Stimulated activated CD8-positive, alpha-beta memory T cell treated with anti-CD3 and anti-CD28 coated beads, Interleukin-12 subunit alpha, Interleukin-12 subunit beta, amount 100 ng/mL, for 1 hour (primary cell): ENCODE data around the gene CD40LG.

Experiments used
- DNase-seq: peaks from one replicate; pipeline ENCODE4 v3.0.0-alpha.2; 2020; ENCODE audit warnings: low read depth

CD40LG gene

DNA sequence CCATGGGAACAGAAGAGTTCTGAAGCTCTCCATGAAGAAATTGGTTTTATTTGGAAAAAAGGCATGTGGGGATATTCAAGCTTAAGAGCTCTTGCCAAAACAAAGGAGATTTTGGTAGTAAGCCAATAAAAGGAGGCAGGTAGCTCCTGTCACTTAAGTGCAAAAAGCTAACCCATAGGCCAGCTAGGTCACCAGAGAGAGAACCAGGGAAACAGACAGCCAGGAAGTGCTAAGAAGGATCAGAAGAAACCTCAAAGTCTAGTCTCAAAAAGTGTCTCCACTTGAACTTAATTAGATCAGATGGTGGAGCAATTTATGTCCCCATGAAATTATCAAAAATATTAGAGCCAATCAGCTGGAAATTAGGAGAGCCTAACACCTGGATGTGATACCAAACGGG, 49.2 kb downstream of the CD40LG start:
- DNase-seq: no peak

DNA sequence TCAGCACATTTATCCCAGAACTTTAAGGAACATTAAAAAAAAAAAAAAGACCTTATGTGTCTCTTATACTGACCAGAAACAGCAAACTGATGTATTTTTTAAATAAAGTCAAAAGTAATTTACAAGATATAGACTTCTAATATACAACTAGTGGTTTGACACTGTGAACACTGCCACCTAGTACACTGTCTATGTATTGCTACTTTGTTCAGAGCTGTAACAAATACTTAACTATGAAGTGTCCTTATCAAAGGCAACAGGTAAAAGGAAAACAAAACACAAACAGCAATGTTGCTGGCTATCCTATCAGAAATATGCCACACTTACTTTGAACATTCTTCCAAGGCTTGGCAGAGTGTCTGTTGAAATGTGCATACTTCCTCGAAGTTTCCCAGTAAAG, 60.4 kb downstream of the CD40LG start:
- no peak for DNase-seq
